ENCODE data around the gene XPO6. TPM values are rescaled to one million over a fixed set of nuclear protein-coding genes. Genes with fewer than 3 reads are reported as not detected.

XPO6 gene
- total and polyA plus RNA-seq, 4 donors = 52.9 to 172 (median 126) TPM

DNA sequence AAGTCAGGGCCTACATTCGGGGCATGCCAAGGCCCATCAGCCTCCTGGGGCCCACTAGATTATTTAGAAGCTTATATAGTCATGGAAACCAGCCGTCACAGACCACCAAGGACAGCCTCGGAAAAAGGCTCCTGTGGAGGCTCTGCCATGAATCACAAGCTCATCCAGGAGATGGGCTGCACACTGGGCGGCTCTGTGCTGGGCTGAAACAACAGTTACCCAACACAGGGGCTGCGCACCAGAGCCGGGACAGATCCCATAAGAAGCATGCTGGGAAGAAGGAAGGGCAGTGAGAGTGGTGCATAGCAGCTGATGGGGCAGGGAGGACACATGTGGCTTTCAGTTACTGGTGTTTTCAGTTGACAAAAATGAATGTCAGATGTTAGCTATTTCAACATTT lies 80.6 kb downstream of the XPO6 start:
- TF ChIP-seq CTCF (IDR thresholded peaks at IDR 0.05; ENCODE audit: control extremely low read depth, extremely low read depth) = no peak
- Histone ChIP-seq H3K36me3 (ENCODE audit: control insufficient read depth in 4 of 4, insufficient read depth in 4 of 4, low read length in 4 of 4) (peaks cover 26 to 49% (median 41%) of the 10 kb centered on the region in 4 donors), H3K27me3 (ENCODE audit: control insufficient read depth in 3 of 3, insufficient read depth in 3 of 3, low read length in 2 of 3) (no peaks in the 10 kb centered on the region), H3K9me3 (ENCODE audit: control insufficient read depth in 4 of 4, insufficient read depth in 3 of 4, low read length in 3 of 4) (no peaks in the 10 kb centered on the region), H3K27ac (ENCODE audit: low read depth in 1 of 2, low read length in 1 of 2) (no peak overlapping the region), H3K9ac (ENCODE audit: insufficient read depth in 1 of 2, low read length in 2 of 2) (no peak overlapping the region), H3K4me1 (ENCODE audit: control insufficient read depth in 5 of 5, insufficient read depth in 5 of 5, low read length in 5 of 5) (no peaks in the 10 kb centered on the region), H3K4me3 (no peak overlapping the region)
- no peak for ATAC-seq (ENCODE audit: insufficient read depth, low FRiP score)
- DNase-seq = no peak
- WGBS, 2 donors = 91 to 94% methylated on average over 6 of the region's 6 CpGs

GRCh38 chr16:28130099-28131088 lies 81.4 kb downstream of the XPO6 start:
- H3K4me1 ChIP-seq (ENCODE audit: control insufficient read depth in 5 of 5, insufficient read depth in 5 of 5, low read length in 5 of 5) = no peaks in the 10 kb centered on the region
- ATAC-seq (ENCODE audit: insufficient read depth, low FRiP score) = no peak
- H3K27me3 ChIP-seq (ENCODE audit: control insufficient read depth in 3 of 3, insufficient read depth in 3 of 3, low read length in 2 of 3) = no peaks in the 10 kb centered on the region
- 86 to 87% methylated on average over 11 of the region's 11 CpGs for WGBS, 2 donors
- H3K9me3 ChIP-seq (ENCODE audit: control insufficient read depth in 4 of 4, insufficient read depth in 3 of 4, low read length in 3 of 4) = no peaks in the 10 kb centered on the region
- peaks cover 28 to 56% (median 45%) of the 10 kb centered on the region in 4 donors for H3K36me3 ChIP-seq (ENCODE audit: control insufficient read depth in 4 of 4, insufficient read depth in 4 of 4, low read length in 4 of 4)
- peak overlapping the region in 1 of 2 donors; percentile 3 for H3K27ac ChIP-seq (ENCODE audit: low read depth in 1 of 2, low read length in 1 of 2)
- no peak for TF ChIP-seq CTCF (IDR thresholded peaks at IDR 0.05; ENCODE audit: control extremely low read depth, extremely low read depth)
- H3K4me3 ChIP-seq = no peak overlapping the region
- H3K9ac ChIP-seq (ENCODE audit: insufficient read depth in 1 of 2, low read length in 2 of 2) = no peak overlapping the region
- no peak for DNase-seq

GRCh38 chr16:28126684-28127620 lies 84.8 kb downstream of the XPO6 start:
- TF ChIP-seq CTCF (IDR thresholded peaks at IDR 0.05; ENCODE audit: control extremely low read depth, extremely low read depth) = no peak
- ATAC-seq (ENCODE audit: insufficient read depth, low FRiP score) (no peak), DNase-seq (no peak)
- Histone ChIP-seq H3K4me3 (no peak overlapping the region), H3K9ac (ENCODE audit: insufficient read depth in 1 of 2, low read length in 2 of 2) (no peak overlapping the region), H3K4me1 (ENCODE audit: control insufficient read depth in 5 of 5, insufficient read depth in 5 of 5, low read length in 5 of 5) (no peaks in the 10 kb centered on the region), H3K27ac (ENCODE audit: low read depth in 1 of 2, low read length in 1 of 2) (no peak overlapping the region), H3K27me3 (ENCODE audit: control insufficient read depth in 3 of 3, insufficient read depth in 3 of 3, low read length in 2 of 3) (no peaks in the 10 kb centered on the region), H3K36me3 (ENCODE audit: control insufficient read depth in 4 of 4, insufficient read depth in 4 of 4, low read length in 4 of 4) (peaks cover 27 to 53% (median 40%) of the 10 kb centered on the region in 4 donors), H3K9me3 (ENCODE audit: control insufficient read depth in 4 of 4, insufficient read depth in 3 of 4, low read length in 3 of 4) (no peaks in the 10 kb centered on the region)
- WGBS, 2 donors = 92 to 96% methylated on average over 14 of the region's 14 CpGs
